Activated CD4-positive, alpha-beta T cell treated with anti-CD3 and anti-CD28 coated beads, Interleukin-2, amount 50 U/mL, for 48 hours (primary cell): Measurements from ENCODE around the gene RCOR1.
"Not testable (repeated sequence)": the region's sequence is repeated elsewhere in the genome, so short reads cannot be mapped to it uniquely, and the experiment has no call there.

Source experiments
- DNase-seq, 2 experiments: peaks; one replicate each; pipeline ENCODE4 v3.0.0-alpha.2; 2020

The RCOR1 gene

GRCh38 chr14:102571478-102572042 is 20.9 kb upstream of the RCOR1 start:
- no peak for DNase-seq

- not testable (repeated sequence) for DNase-seq
Observed at GRCh38 chr14:102573161-102573560, 19.3 kb upstream of the RCOR1 start.

- DNase-seq, result no peak
Observed at GRCh38 chr14:102573591-102574046, 18.8 kb upstream of the RCOR1 start.

GRCh38 chr14:102574281-102575159 is 17.9 kb upstream of the RCOR1 start:
- no peak for DNase-seq

- no peak for DNase-seq
Observed at GRCh38 chr14:102575160-102575845, 17.1 kb upstream of the RCOR1 start.

GRCh38 chr14:102575846-102576428 is 16.5 kb upstream of the RCOR1 start:
- DNase-seq, result not testable (repeated sequence)

- DNase-seq, result no peak
Observed at GRCh38 chr14:102578821-102579220, 13.6 kb upstream of the RCOR1 start.

- no peak for DNase-seq
Observed at GRCh38 chr14:102579696-102580549, 12.5 kb upstream of the RCOR1 start.

GRCh38 chr14:102580550-102581110 is 11.8 kb upstream of the RCOR1 start:
- DNase-seq, result no peak

GRCh38 chr14:102581193-102581592 is 11.3 kb upstream of the RCOR1 start:
- no peak for DNase-seq

- no peak for DNase-seq
Observed at GRCh38 chr14:102583726-102584125, 8.7 kb upstream of the RCOR1 start.

- no peak for DNase-seq
Observed at GRCh38 chr14:102584871-102585869, 7.3 kb upstream of the RCOR1 start.

- no peak for DNase-seq
Observed at GRCh38 chr14:102586420-102587104, 5.9 kb upstream of the RCOR1 start.

GRCh38 chr14:102588821-102589220 is 3.6 kb upstream of the RCOR1 start:
- DNase-seq, result no peak

- no peak for DNase-seq
Observed at GRCh38 chr14:102589761-102590290, 2.6 kb upstream of the RCOR1 start.

- DNase-seq, result no peak
Observed at GRCh38 chr14:102590667-102591099, 1.8 kb upstream of the RCOR1 start.

GRCh38 chr14:102591372-102591943 is 991 bp upstream of the RCOR1 start:
- peak in 1 of 2 experiments; percentile 34 for DNase-seq

GRCh38 chr14:102592763-102593060 is 263 bp downstream of the RCOR1 start:
- peak in 1 of 2 experiments; percentile 42 for DNase-seq

- peak; percentile 50 to 57 for DNase-seq
Observed at GRCh38 chr14:102593061-102593824, 794 bp downstream of the RCOR1 start.
